ENCODE results near the gene RNASE11. TPM values are rescaled to one million over a fixed set of nuclear protein-coding genes. Genes with fewer than 3 reads are reported as not detected.
A peak's percentile ranks its signal among the peaks of the same experiment; 100 is the strongest.

Gene RNASE11
- total RNA-seq, 1 experiment from 2014 or later, result not detected

DNA sequence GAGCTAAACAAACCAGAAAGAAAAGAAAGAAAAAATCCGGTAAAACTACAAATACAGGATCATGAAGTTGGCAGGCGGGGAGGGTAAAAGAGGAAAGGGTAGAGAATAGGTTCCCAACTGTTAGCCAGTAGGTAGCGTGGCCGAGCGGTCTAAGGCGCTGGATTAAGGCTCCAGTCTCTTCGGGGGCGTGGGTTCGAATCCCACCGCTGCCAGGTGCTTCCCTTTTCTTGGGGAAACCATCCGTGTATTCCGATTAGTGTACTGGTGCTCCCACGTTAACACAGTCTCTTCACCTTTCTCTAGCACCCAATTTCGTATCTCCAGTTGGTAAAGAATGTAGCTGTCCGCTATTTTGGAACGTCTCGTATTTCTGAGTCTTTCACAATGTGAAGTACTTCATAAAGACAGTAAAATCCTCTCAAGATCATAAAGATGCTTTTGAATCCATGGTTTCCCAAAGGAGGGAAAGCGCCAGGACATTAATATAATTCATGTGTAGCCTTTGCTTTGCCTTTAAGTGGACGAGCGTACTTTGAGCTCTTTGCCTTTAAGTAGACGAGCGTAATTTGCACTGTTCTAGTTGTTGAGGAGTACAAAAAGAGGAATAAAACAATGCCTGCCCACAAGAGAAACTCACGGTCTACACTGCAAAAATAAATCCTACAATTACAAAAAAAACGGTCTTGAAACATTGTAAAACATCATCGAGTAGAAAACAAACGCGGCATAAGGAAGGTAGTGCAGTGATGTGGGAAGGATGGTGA, 22.4 kb upstream of the RNASE11 start:
- peak overlapping the region; percentile 85 for H3K4me2 ChIP-seq (ENCODE audit: low read length)
- peak overlapping the region; percentile 11; the same call in 1 of the 2 replicates for H3K9ac ChIP-seq (ENCODE audit: low read length)
- no peaks in the 10 kb centered on the region for H3K9me2 ChIP-seq (replicated peaks; ENCODE audit: low read length)
- peak; percentile 49 for ATAC-seq
- TF ChIP-seq EZH2 (IDR thresholded peaks at IDR 0.05; ENCODE audit: low read length, unreplicated experiment) (no peak), EZH2phosphoT487 (IDR thresholded peaks at IDR 0.05; ENCODE audit: borderline replicate concordance, low read length) (no peak)
- TF ChIP-seq, protein P1, sequence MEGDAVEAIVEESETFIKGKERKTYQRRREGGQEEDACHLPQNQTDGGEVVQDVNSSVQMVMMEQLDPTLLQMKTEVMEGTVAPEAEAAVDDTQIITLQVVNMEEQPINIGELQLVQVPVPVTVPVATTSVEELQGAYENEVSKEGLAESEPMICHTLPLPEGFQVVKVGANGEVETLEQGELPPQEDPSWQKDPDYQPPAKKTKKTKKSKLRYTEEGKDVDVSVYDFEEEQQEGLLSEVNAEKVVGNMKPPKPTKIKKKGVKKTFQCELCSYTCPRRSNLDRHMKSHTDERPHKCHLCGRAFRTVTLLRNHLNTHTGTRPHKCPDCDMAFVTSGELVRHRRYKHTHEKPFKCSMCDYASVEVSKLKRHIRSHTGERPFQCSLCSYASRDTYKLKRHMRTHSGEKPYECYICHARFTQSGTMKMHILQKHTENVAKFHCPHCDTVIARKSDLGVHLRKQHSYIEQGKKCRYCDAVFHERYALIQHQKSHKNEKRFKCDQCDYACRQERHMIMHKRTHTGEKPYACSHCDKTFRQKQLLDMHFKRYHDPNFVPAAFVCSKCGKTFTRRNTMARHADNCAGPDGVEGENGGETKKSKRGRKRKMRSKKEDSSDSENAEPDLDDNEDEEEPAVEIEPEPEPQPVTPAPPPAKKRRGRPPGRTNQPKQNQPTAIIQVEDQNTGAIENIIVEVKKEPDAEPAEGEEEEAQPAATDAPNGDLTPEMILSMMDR (conservative IDR thresholded peaks at IDR 0.05; ENCODE audit: low read depth, low read length), result no peak
- no peaks in the 10 kb centered on the region for H3K9me3 ChIP-seq (ENCODE audit: low read length)
- no peak overlapping the region for H3K27ac ChIP-seq (ENCODE audit: low read length)
- DNase-seq, result peak; percentile 91
- intact Hi-C loops (cut with micrococcal nuclease), result loop anchor here (5.0 kb wide), 1 partner anchor 362 kb away; no protein-coding TSS in a partner anchor
- H2AFZ ChIP-seq (ENCODE audit: low read length), result peak overlapping the region; percentile 87
- H3K79me2 ChIP-seq (ENCODE audit: low read length), result no peaks in the 10 kb centered on the region
- H4K20me1 ChIP-seq (ENCODE audit: low read length), result no peaks in the 10 kb centered on the region
- CTCF ChIA-PET, result interaction anchor here (0.6 to 1.1 kb wide), 7 partner anchors 17 to 425 kb away, joined by 3 to 11 read pairs (median 3); no protein-coding TSS in a partner anchor
- H3K4me1 ChIP-seq (ENCODE audit: insufficient read depth, low read length), result peaks cover 31% of the 10 kb centered on the region
- H3K36me3 ChIP-seq (ENCODE audit: low read depth, low read length), result no peaks in the 10 kb centered on the region
- peak overlapping the region; percentile 82 for H3K4me3 ChIP-seq (ENCODE audit: low read length)
- BruUV-seq (replicated peaks), result no TSS peak
- H3F3A ChIP-seq (ENCODE audit: low read length, unreplicated experiment), result peaks cover 7% of the 10 kb centered on the region
- no peaks in the 10 kb centered on the region for H3K27me3 ChIP-seq (ENCODE audit: low read length)
- POLR2A ChIA-PET (ENCODE audit: unreplicated experiment), result interaction anchor here (0.6 kb wide), 1 partner anchor 477 kb away, joined by 7 read pairs; no protein-coding TSS in a partner anchor

DNA sequence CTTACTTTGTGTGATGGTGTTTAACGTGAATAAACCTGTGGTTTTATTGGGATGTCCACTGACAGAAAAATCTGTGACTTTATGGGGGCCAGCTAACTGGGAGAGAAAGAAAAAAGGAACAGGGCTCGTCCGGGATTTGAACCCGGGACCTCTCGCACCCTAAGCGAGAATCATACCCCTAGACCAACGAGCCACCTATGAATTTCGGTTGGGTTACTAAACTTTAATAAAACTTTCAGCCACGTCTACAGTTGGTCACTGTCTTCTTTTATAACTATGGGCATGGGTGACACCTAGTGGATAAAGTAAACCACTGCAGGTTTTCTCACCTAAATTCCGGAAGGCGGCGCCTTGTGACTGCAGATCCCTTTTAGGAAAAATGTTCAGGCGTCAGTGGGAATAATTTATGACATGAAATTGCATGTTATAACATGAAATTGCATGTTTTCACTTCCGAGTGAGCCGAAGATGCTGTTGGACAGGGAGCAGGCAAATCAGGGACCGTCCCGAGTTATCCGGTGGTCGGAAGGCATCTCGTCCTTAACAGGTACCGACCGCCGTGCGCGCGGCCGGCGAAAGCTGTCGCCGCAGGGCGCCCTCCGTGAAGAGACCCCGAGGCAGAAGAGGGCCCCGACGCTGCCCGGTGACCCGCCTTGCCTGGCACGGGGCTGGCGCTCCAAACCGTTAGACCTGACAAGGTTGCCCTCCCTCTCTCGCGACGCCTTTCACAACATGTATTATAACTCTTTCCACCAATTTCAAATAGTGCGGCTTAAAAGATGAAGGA, 21.6 kb upstream of the RNASE11 start:
- Histone ChIP-seq H3K9me3 (ENCODE audit: low read length) (no peaks in the 10 kb centered on the region), H3K27ac (ENCODE audit: low read length) (no peak overlapping the region), H3K4me3 (ENCODE audit: low read length) (peak overlapping the region; percentile 82), H3K4me2 (ENCODE audit: low read length) (peak overlapping the region; percentile 85), H3K36me3 (ENCODE audit: low read depth, low read length) (no peaks in the 10 kb centered on the region), H4K20me1 (ENCODE audit: low read length) (no peaks in the 10 kb centered on the region), H3K27me3 (ENCODE audit: low read length) (no peaks in the 10 kb centered on the region), H3K4me1 (ENCODE audit: insufficient read depth, low read length) (peaks cover 25% of the 10 kb centered on the region; the same call in 1 of the 2 replicates), H3K9me2 (replicated peaks; ENCODE audit: low read length) (no peaks in the 10 kb centered on the region), H3K79me2 (ENCODE audit: low read length) (no peaks in the 10 kb centered on the region), H2AFZ (ENCODE audit: low read length) (peak overlapping the region; percentile 87), H3K9ac (ENCODE audit: low read length) (peak overlapping the region; percentile 11; the same call in 1 of the 2 replicates), H3F3A (ENCODE audit: low read length, unreplicated experiment) (peaks cover 1% of the 10 kb centered on the region)
- no peak for TF ChIP-seq EZH2 (IDR thresholded peaks at IDR 0.05; ENCODE audit: low read length, unreplicated experiment)
- TF ChIP-seq, protein P1 (conservative IDR thresholded peaks at IDR 0.05; ENCODE audit: low read depth, low read length), result peak; percentile 98
- intact Hi-C loops (cut with micrococcal nuclease), result loop anchor here (1.0 to 5.0 kb wide), 7 partner anchors 82 to 363 kb away; partner anchors contain the start of genes APEX1, PARP2 and PNP
- DNase-seq (peak; percentile 97), ATAC-seq (peak; percentile 14)
- ChIA-PET CTCF (interaction anchor here (0.5 to 1.3 kb wide), 4 partner anchors 44 to 280 kb away, joined by 3 to 5 read pairs (median 4); no protein-coding TSS in a partner anchor), POLR2A (ENCODE audit: unreplicated experiment) (interaction anchor here (0.5 to 0.6 kb wide), 2 partner anchors 172 to 478 kb away, joined by 5 to 7 read pairs; no protein-coding TSS in a partner anchor)
- no TSS peak for BruUV-seq (replicated peaks)
